ENCODE measurements around the gene HNRNPA2B1.

DNA sequence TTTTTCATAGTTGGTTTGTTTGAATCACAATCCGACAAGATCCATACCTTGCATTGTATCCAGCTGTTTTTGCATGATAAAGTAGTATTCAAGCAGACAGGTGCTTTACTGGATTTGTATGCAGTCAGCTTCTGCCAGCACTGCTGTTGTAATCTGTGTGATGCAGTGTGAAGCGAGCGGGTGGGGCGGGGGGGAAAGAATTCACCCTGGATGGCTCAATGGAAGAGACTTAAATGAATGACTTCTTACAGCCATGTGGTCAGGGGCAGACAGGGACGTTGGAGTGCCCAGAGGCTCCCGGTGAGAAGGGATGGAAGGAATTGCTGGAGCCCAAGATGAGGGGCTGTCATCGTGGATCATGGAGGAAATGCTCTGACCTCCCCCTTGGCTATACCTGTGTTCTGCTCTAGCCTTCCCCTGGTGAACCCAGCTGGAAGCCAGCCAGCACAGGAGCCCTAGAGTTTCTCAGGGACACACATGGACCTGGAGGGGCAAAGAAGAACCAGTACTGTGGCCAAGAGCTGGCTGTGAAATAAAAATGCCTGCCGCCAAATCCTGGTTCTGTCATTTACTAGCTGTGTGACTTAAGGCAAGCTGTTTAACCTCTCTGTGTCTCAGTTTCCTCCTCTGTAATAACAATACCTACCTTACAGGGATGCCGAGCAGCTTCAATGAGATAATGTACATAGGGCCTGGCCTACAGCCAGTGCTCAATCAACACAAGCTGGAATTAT is 34.4 kb downstream of the HNRNPA2B1 start:
- TF ChIP-seq CTCF (conservative IDR thresholded peaks at IDR 0.05; ENCODE audit: low read length) (no peak), EZH2phosphoT487 (IDR thresholded peaks at IDR 0.05; ENCODE audit: borderline replicate concordance, low read depth, low read length) (no peak)

Measured in OCI-LY7 (cell line).